Neural cell (in vitro differentiated cells): ENCODE measurements around the gene CACNG8. TPM values are rescaled to one million over a fixed set of nuclear protein-coding genes. Genes with fewer than 3 reads are reported as not detected.

ENCODE experiments used
- H2AFZ ChIP-seq: fragments of 200-600, 300-800 bp; sonication (generic), shearing (Covaris generic); 2 replicates; pipeline ENCODE4 v1.6.0; 2014; ENCODE audit warnings: low read depth, mild to moderate bottlenecking, antibody characterized with exemption, low read length, moderate library complexity
- H3F3A ChIP-seq: fragments of 200-600 bp; shearing (Covaris generic); 2 replicates; pipeline ENCODE4 v1.6.1; 2016; ENCODE audit warnings: mild to moderate bottlenecking, moderate library complexity, mixed read lengths, antibody characterized with exemption, low read length; ENCODE audit not compliant: insufficient read depth, poor library complexity, severe bottlenecking
- H3K27ac ChIP-seq: fragments of 200-600, 300-800 bp; sonication (generic), shearing (Covaris generic); 2 replicates; pipeline ENCODE4 v1.5.1; 2014; ENCODE audit warnings: mild to moderate bottlenecking, low read length, moderate library complexity
- H3K27me3 ChIP-seq: fragments of 300-800, 200-600 bp; sonication (generic), shearing (Covaris generic); 2 replicates; pipeline ENCODE4 v1.6.0; 2014; ENCODE audit warnings: mild to moderate bottlenecking, low read depth, low read length, moderate library complexity; ENCODE audit not compliant: insufficient read depth
- H3K36me3 ChIP-seq: fragments of 300-800, 200-600 bp; sonication (generic), shearing (Covaris generic); 2 replicates; pipeline ENCODE4 v1.5.1; 2014; ENCODE audit warnings: mild to moderate bottlenecking, antibody characterized with exemption, low read length, moderate library complexity; ENCODE audit not compliant: insufficient read depth
- H3K4me2 ChIP-seq: fragments of 300-800, 200-600 bp; sonication (generic), shearing (Covaris generic); 2 replicates; pipeline ENCODE4 v1.6.0; 2014; ENCODE audit warnings: mild to moderate bottlenecking, low read length
- H3K4me3 ChIP-seq: fragments of 300-800, 200-600 bp; sonication (generic), shearing (Covaris generic); 2 replicates; pipeline ENCODE4 v1.5.1; 2014; ENCODE audit warnings: mild to moderate bottlenecking, low read length, moderate library complexity
- H3K79me2 ChIP-seq: fragments of 200-600 bp; shearing (Covaris generic); replicated peaks from 2 replicates; pipeline ENCODE4 v1.6.0; 2014; ENCODE audit warnings: mild to moderate bottlenecking, low read length, moderate library complexity; ENCODE audit not compliant: insufficient read depth
- H3K9ac ChIP-seq: fragments of 300-800, 200-600 bp; sonication (generic), shearing (Covaris generic); 2 replicates; pipeline ENCODE4 v1.6.1; 2016; ENCODE audit warnings: mild to moderate bottlenecking, low read length, mixed read lengths
- H3K9me2 ChIP-seq: fragments of 200-600 bp; shearing (Covaris generic); 2 replicates; pipeline ENCODE4 v1.6.1; 2016; ENCODE audit warnings: mild to moderate bottlenecking, low read length, mixed read lengths; ENCODE audit not compliant: insufficient read depth
- H3K9me3 ChIP-seq: fragments of 200-600, 300-800 bp; sonication (generic), shearing (Covaris generic); 2 replicates; pipeline ENCODE4 v1.6.1; 2016; ENCODE audit warnings: mild to moderate bottlenecking, mixed run types, low read length, moderate library complexity, mixed read lengths
- H4K20me1 ChIP-seq: fragments of 200-600 bp; shearing (Covaris generic); 2 replicates; pipeline ENCODE4 v1.6.1; 2016; ENCODE audit warnings: mild to moderate bottlenecking, mixed run types; ENCODE audit not compliant: insufficient read depth
- EP300 ChIP-seq: fragments of 450-650 bp; conservative IDR thresholded peaks from 2 replicates; pipeline ENCODE4 v1.6.1; 2014; ENCODE audit warnings: antibody characterized with exemption, mild to moderate bottlenecking, moderate library complexity; ENCODE audit not compliant: poor library complexity, severe bottlenecking
- EZH2 ChIP-seq: fragments of 200-600, 300-800 bp; shearing (Covaris generic), sonication (generic); IDR thresholded peaks from 2 replicates; pipeline ENCODE4 v1.6.1; 2014; ENCODE audit warnings: antibody characterized with exemption, low read length, borderline replicate concordance, mild to moderate bottlenecking; ENCODE audit not compliant: insufficient read depth, poor library complexity, severe bottlenecking
- MXI1 ChIP-seq: fragments of 450-650 bp; conservative IDR thresholded peaks from 2 replicates; pipeline ENCODE4 v1.6.1; 2014; ENCODE audit warnings: antibody characterized with exemption, mild to moderate bottlenecking; ENCODE audit not compliant: poor library complexity, severe bottlenecking
- POLR2AphosphoS5 ChIP-seq: IDR thresholded peaks from 2 replicates; pipeline ENCODE4 v1.6.1; 2012
- RAD21 ChIP-seq: fragments of 450-650 bp; conservative IDR thresholded peaks from 2 replicates; pipeline ENCODE4 v1.6.1; 2014; ENCODE audit warnings: antibody characterized with exemption, mild to moderate bottlenecking, moderate library complexity
- SMC3 ChIP-seq: fragments of 450-650 bp; conservative IDR thresholded peaks from 2 replicates; pipeline ENCODE4 v1.6.1; 2014; ENCODE audit warnings: antibody characterized with exemption, mild to moderate bottlenecking, moderate library complexity; ENCODE audit not compliant: poor library complexity
- TAF1 ChIP-seq: IDR thresholded peaks from 2 replicates; pipeline ENCODE4 v1.6.1; 2012; ENCODE audit warnings: low read depth
- polyA plus RNA-seq: library from polyadenylated mRNA; depleted of rRNA; stranded (reverse); fragments of >200 nt; gene quantifications from 2 replicates; pipeline ENCODE4 v1.2.3, GENCODE V29; 2014
- TF ChIP-seq, protein P1 (sequence below): IDR thresholded peaks from 2 replicates; pipeline ENCODE4 v1.6.1; 2012; ENCODE audit warnings: borderline replicate concordance
- TF ChIP-seq, protein P2 (sequence below): fragments of 450-650 bp; IDR thresholded peaks from 2 replicates; pipeline ENCODE4 v1.5.1; 2014; ENCODE audit warnings: antibody characterized with exemption, mild to moderate bottlenecking, moderate library complexity; ENCODE audit not compliant: poor library complexity, severe bottlenecking

CACNG8 gene
- polyA plus RNA-seq, 1 donor from 2014 or later = 3.3 TPM

DNA sequence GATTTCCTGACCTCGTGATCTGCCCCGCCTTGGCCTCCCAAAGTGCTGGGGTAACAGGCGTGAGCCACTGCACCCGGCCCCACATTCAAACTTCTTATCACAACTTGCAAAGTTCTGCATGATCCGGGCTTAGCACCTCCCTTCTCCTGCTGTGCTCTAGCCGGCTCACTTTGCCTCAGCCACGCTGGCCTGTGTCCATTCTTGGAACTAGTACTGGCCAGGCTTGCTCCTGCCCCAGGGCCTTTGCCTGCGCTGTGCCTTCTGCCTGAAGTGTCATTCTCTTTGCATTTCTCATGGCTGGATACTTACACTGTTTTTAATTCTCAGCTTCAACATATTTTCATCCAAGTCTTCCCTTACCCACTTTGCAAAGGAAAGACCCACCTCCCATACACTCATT, 58.6 kb downstream of the CACNG8 start:
- TF ChIP-seq TAF1 (no peak), POLR2AphosphoS5 (no peak), MXI1 (no peak), EP300 (no peak)
- TF ChIP-seq, protein P1, sequence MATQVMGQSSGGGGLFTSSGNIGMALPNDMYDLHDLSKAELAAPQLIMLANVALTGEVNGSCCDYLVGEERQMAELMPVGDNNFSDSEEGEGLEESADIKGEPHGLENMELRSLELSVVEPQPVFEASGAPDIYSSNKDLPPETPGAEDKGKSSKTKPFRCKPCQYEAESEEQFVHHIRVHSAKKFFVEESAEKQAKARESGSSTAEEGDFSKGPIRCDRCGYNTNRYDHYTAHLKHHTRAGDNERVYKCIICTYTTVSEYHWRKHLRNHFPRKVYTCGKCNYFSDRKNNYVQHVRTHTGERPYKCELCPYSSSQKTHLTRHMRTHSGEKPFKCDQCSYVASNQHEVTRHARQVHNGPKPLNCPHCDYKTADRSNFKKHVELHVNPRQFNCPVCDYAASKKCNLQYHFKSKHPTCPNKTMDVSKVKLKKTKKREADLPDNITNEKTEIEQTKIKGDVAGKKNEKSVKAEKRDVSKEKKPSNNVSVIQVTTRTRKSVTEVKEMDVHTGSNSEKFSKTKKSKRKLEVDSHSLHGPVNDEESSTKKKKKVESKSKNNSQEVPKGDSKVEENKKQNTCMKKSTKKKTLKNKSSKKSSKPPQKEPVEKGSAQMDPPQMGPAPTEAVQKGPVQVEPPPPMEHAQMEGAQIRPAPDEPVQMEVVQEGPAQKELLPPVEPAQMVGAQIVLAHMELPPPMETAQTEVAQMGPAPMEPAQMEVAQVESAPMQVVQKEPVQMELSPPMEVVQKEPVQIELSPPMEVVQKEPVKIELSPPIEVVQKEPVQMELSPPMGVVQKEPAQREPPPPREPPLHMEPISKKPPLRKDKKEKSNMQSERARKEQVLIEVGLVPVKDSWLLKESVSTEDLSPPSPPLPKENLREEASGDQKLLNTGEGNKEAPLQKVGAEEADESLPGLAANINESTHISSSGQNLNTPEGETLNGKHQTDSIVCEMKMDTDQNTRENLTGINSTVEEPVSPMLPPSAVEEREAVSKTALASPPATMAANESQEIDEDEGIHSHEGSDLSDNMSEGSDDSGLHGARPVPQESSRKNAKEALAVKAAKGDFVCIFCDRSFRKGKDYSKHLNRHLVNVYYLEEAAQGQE = no peak
- H3K4me3 ChIP-seq = no peak overlapping the region

DNA sequence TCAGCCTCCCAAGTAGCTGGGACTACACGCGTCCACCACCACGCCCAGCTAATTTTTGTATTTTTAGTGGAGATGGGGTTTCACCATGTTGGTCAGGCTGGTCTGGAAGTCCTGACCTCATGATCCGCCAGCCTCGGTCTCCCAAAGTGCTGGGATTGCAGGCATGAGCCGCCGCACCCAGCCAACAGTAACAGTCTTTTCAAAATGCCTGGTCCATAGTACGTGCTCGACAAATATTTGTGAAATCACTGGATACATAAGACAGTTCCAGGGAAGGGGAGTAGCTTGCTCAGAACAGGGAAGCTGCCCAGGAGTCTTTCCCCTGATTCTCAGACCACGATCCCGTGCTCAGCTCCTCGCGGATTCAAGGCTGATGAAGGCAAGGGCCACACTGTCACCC, 59.2 kb downstream of the CACNG8 start:
- H3K4me3 ChIP-seq = no peak overlapping the region
- H3F3A ChIP-seq = no peaks in the 10 kb centered on the region
- H2AFZ ChIP-seq = no peak overlapping the region
- no peaks in the 10 kb centered on the region for H3K27me3 ChIP-seq
- TF ChIP-seq MXI1 = no peak
- no peak for TF ChIP-seq EZH2
- no peak for TF ChIP-seq TAF1
- no peak for TF ChIP-seq SMC3
- TF ChIP-seq POLR2AphosphoS5 = no peak
- TF ChIP-seq, protein P2, sequence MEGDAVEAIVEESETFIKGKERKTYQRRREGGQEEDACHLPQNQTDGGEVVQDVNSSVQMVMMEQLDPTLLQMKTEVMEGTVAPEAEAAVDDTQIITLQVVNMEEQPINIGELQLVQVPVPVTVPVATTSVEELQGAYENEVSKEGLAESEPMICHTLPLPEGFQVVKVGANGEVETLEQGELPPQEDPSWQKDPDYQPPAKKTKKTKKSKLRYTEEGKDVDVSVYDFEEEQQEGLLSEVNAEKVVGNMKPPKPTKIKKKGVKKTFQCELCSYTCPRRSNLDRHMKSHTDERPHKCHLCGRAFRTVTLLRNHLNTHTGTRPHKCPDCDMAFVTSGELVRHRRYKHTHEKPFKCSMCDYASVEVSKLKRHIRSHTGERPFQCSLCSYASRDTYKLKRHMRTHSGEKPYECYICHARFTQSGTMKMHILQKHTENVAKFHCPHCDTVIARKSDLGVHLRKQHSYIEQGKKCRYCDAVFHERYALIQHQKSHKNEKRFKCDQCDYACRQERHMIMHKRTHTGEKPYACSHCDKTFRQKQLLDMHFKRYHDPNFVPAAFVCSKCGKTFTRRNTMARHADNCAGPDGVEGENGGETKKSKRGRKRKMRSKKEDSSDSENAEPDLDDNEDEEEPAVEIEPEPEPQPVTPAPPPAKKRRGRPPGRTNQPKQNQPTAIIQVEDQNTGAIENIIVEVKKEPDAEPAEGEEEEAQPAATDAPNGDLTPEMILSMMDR = no peak
- TF ChIP-seq, protein P1 = no peak
- no peak for TF ChIP-seq EP300
- no peak for TF ChIP-seq RAD21
- no peaks in the 10 kb centered on the region for H3K9me2 ChIP-seq
- no peak overlapping the region for H3K9ac ChIP-seq
- H3K36me3 ChIP-seq = no peaks in the 10 kb centered on the region
- H3K27ac ChIP-seq = no peak overlapping the region
- no peak overlapping the region for H3K4me2 ChIP-seq
- no peaks in the 10 kb centered on the region for H3K9me3 ChIP-seq
- no peaks in the 10 kb centered on the region for H4K20me1 ChIP-seq
- no peaks in the 10 kb centered on the region for H3K79me2 ChIP-seq

More for the DNA sequence above, 58.6 kb downstream of the CACNG8 start:
- H2AFZ ChIP-seq = no peak overlapping the region
- no peaks in the 10 kb centered on the region for H3K27me3 ChIP-seq
- H3K9me3 ChIP-seq = no peaks in the 10 kb centered on the region
- H3F3A ChIP-seq = no peaks in the 10 kb centered on the region
- H3K36me3 ChIP-seq = no peaks in the 10 kb centered on the region
- no peaks in the 10 kb centered on the region for H4K20me1 ChIP-seq
- no peak overlapping the region for H3K9ac ChIP-seq
- H3K27ac ChIP-seq = no peak overlapping the region
- H3K4me2 ChIP-seq = no peak overlapping the region
- no peaks in the 10 kb centered on the region for H3K79me2 ChIP-seq
- H3K9me2 ChIP-seq = no peaks in the 10 kb centered on the region
